Ovary (tissue), 9 donors: Measurements from ENCODE around the gene EGR2. TPM values are rescaled to one million over a fixed set of nuclear protein-coding genes. Genes with fewer than 3 reads are reported as not detected.

ENCODE experiments used
- DNase-seq, 5 donors: peaks; one replicate each; pipeline ENCODE4 v3.0.0-alpha.2; 2019 to 2020
- H3K27ac ChIP-seq, 2 donors: fragments of 200-600 bp; one replicate each; pipeline versions ENCODE4 v1.5.1 to v1.8.0; 2019 to 2022
- H3K27me3 ChIP-seq: fragments of 200-600 bp; one replicate; pipeline ENCODE4 v1.8.0; 2022
- H3K36me3 ChIP-seq: fragments of 200-600 bp; sonication (generic); one replicate; pipeline ENCODE4 v1.5.1; 2019
- H3K4me1 ChIP-seq: one replicate; pipeline ENCODE4 v1.8.1; 2013; ENCODE audit warnings: mild to moderate bottlenecking, moderate library complexity; ENCODE audit not compliant: insufficient read depth
- H3K4me3 ChIP-seq: fragments of 200-600 bp; sonication (generic); one replicate; pipeline ENCODE4 v1.5.1; 2017
- H3K9me3 ChIP-seq, 2 donors: fragments of 200-600 bp in 1 of 2; sonication (generic) in 1 of 2; one replicate each; pipeline versions ENCODE4 v1.5.1 to v1.8.1; 2013 to 2019; ENCODE audit warnings: mild to moderate bottlenecking in 1 of 2, moderate library complexity in 1 of 2
- EP300 ChIP-seq: sonication (generic); formaldehyde crosslinking; IDR thresholded peaks from one replicate; pipeline ENCODE4 v1.6.1; 2017; ENCODE audit warnings: antibody characterized with exemption
- POLR2A ChIP-seq: fragments of 450-650 bp; IDR thresholded peaks from one replicate; pipeline ENCODE4 v1.6.1; 2017; ENCODE audit warnings: antibody characterized with exemption, mild to moderate bottlenecking, moderate library complexity
- WGBS, 3 donors: extraction: QIAGEN DNeasy Blood & Tissue Kit in 1 of 3; methylation state at CpG; one replicate each; pipeline versions ENCODE4 v1.1.5 to v1.1.7; 2013 to 2017; 5-methylcytosine and 5-hydroxymethylcytosine counted together
- intact Hi-C, 4 donors: fragments of 100-400 bp; cut with DNase I; formaldehyde crosslinking; loops; one replicate each; pipeline versions ENCODE4 v1.11.0 to v1.15.1; 2022 to 2023
- polyA plus RNA-seq, 2 donors: library from polyadenylated mRNA; stranded (reverse); fragments of 200-250 nt in 1 of 2; fragments of 350-450 nt in 1 of 2; fragmentation: Illumina TruSeq in 1 of 2; extraction: RNeasy Lipid Tissue Mini Kit (QIAGEN cat#74804) in 1 of 2; gene quantifications; one replicate each; pipeline ENCODE4 v1.2.3, GENCODE V29; 2013 to 2014
- total RNA-seq, 7 donors: library from RNA; depleted of rRNA in 2 of 7; stranded (reverse); fragments of >200 nt in 2 of 7; fragmentation: NEBNext Ultra II Directional in 3 of 7; extraction: Animal tissue kit (Norgen Biotek cat#: 25700) in 3 of 7; gene quantifications; one replicate each; pipeline versions ENCODE4 v1.1.0 to v1.2.4, GENCODE V29; 2016 to 2023
- TF ChIP-seq, protein P1 (sequence below), 3 donors: fragments of 450-650 bp in 2 of 3; fragments of 200-600 bp in 1 of 3; IDR thresholded peaks; one replicate each; pipeline versions ENCODE4 v1.5.1 to v1.8.0; 2016 to 2022; ENCODE audit warnings: antibody characterized with exemption in 3 of 3, mild to moderate bottlenecking in 1 of 3
- donor health status: DM: no; HTN: no; CAD: no; lungs with moderate emphysema.
- donor health status: DM: no; HTN: no; CAD: no.
- donor health status: Bipolar disorder and iron deficiency.
- donor health status: DM: yes; HTN: yes; CAD: no.
- donor health status: DM: no; HTN: no; CAD: no.
- donor health status: DM: yes; HTN: yes; CAD: no.

The EGR2 gene
- total and polyA plus RNA-seq, 9 donors, result 0.48 to 13.0 (median 4.6) TPM

DNA sequence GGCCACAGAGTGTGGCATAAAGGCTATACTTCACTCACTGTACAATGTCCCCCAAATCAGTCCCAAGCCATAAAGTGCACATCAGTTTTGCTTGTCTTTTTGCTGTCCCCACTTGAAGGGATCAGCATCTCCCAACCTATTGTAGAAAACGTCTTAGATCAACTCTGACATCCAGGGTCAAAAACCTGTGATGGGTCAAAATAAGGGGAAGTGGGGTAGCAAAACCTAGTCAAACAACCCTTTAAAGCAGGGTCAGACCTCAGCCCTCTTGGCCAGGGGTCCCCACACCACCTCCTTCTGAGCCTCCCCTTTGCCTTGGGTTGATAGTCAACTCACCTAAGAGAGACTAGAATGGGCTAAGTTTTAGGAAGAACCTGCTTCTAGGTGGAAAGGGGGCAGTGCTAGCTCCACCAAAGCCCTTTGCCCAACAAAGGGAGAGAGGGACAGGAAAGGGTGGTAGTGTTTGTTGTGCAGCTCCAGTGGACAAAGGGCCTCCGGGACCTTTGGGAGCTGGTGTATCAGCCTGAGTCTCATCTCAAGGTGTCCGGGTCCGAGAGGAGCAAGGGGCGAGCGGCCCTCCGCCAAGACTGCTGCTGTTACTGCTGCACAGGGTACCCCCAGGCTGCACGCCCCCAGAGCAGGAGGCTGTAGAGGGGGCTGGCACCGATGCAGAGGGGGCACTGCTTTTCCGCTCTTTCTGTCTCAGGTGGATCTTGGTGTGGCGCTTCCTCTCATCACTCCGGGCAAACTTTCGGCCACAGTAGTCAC is 3.3 kb downstream of the EGR2 start:
- no peak for DNase-seq
- H3K27me3 ChIP-seq, result no peaks in the 10 kb centered on the region
- no peak overlapping the region for H3K27ac ChIP-seq
- intact Hi-C loops, result loop anchor here in 2 of 4 donors (10.0 kb wide), 2 partner anchors 322 to 342 kb away; partner anchors contain the start of gene NRBF2 (in 1 of the 2)
- H3K36me3 ChIP-seq, result no peaks in the 10 kb centered on the region
- no peaks in the 10 kb centered on the region for H3K9me3 ChIP-seq
- 92 to 95% (median 95%) methylated on average over 13 of the region's 13 CpGs for WGBS, 3 donors
- no peak overlapping the region for H3K4me3 ChIP-seq
- H3K4me1 ChIP-seq, result peaks cover 13% of the 10 kb centered on the region
- no peak for TF ChIP-seq POLR2A
- TF ChIP-seq, protein P1, sequence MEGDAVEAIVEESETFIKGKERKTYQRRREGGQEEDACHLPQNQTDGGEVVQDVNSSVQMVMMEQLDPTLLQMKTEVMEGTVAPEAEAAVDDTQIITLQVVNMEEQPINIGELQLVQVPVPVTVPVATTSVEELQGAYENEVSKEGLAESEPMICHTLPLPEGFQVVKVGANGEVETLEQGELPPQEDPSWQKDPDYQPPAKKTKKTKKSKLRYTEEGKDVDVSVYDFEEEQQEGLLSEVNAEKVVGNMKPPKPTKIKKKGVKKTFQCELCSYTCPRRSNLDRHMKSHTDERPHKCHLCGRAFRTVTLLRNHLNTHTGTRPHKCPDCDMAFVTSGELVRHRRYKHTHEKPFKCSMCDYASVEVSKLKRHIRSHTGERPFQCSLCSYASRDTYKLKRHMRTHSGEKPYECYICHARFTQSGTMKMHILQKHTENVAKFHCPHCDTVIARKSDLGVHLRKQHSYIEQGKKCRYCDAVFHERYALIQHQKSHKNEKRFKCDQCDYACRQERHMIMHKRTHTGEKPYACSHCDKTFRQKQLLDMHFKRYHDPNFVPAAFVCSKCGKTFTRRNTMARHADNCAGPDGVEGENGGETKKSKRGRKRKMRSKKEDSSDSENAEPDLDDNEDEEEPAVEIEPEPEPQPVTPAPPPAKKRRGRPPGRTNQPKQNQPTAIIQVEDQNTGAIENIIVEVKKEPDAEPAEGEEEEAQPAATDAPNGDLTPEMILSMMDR (IDR thresholded peaks at IDR 0.05), result no peak
- no peak for TF ChIP-seq EP300

DNA sequence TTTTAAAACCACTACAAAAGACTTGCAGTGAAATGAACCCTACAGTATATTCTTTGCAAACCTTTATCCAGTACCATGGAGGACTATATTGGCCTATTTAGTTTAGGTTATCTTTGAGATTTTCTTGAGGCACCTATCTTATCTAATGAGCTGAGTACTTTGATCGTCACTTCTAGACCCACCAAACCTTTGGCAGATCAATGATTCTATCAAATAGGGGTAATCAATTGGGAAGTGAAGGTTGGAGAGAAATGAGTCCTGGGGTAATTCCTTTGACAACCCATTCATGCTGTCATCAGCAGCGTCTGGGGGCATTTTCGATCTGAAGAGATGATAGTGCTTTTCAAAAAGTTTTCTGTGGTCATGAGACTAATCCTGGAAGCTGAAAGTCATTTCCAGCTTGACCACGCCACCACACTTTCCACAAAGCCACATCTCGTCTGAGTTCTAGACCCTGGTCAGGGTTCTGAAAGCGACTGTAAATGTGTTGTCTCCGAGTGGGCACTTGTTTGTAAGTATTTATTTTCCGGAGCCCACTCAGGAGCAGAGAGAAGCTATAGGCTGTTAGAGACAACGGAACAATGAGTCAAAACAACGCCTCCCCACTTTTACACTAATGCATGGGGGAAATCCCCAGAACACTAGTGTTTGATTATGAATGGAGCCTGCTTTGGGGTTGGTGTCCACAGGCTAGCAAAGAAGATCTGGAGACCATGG is 4.8 kb downstream of the EGR2 start:
- H3K36me3 ChIP-seq, result no peaks in the 10 kb centered on the region
- DNase-seq, result no peak
- no peaks in the 10 kb centered on the region for H3K27me3 ChIP-seq
- H3K9me3 ChIP-seq, result no peaks in the 10 kb centered on the region
- TF ChIP-seq, protein P1 (IDR thresholded peaks at IDR 0.05), result no peak
- no peak for TF ChIP-seq EP300
- TF ChIP-seq POLR2A, result no peak
- intact Hi-C loops, result loop anchor here in 2 of 4 donors (10.0 kb wide), 2 partner anchors 323 to 343 kb away; partner anchors contain the start of gene NRBF2 (in 1 of the 2)
- no peak overlapping the region for H3K27ac ChIP-seq
- peaks cover 18% of the 10 kb centered on the region for H3K4me1 ChIP-seq
- WGBS, 3 donors, result 89 to 93% (median 92%) methylated on average over 10 of the region's 10 CpGs
- H3K4me3 ChIP-seq, result no peak overlapping the region

DNA sequence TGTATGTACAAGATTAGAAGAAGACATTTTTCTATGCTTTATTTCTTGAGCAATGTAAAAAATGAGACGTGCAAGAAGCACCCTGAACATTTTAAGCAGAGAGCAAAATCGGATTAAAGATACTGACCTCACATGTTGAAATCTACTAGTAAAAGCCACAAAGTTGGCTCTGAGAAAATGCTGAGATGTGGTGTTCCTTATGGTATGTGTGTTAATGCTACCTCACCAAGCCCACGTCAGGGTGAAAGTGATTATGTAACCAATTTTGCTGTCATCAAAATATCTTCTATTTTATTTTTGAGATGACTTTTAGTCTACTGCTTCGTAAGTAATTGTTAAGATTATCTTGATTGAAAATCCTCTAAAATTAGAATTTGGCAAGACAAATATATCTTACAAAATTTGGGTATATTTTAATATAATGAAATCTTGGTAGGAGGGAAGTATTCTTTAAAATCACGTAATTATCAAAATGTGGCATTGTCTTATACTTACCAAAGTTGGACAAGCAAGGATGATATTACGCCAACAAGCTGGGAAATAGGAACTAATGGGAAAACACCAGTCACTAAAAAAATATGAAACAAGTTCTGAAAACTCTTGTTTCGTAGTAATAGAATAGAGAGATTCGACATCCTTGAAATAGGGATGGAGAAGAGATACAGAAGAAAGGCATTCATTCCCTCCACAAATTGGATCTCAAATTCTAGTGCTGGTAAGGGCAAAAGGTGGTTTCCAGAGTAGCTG is 5.8 kb downstream of the EGR2 start:
- Histone ChIP-seq H3K4me3 (no peak overlapping the region), H3K36me3 (no peaks in the 10 kb centered on the region), H3K27ac (no peak overlapping the region), H3K4me1 (peaks cover 18% of the 10 kb centered on the region), H3K9me3 (no peaks in the 10 kb centered on the region), H3K27me3 (no peaks in the 10 kb centered on the region)
- WGBS, 3 donors, result 90 to 94% (median 92%) methylated on average over 8 of the region's 8 CpGs
- intact Hi-C loops, result loop anchor here in 2 of 4 donors (10.0 kb wide), 2 partner anchors 324 to 344 kb away; partner anchors contain the start of gene NRBF2 (in 1 of the 2)
- TF ChIP-seq POLR2A (no peak), EP300 (no peak)
- TF ChIP-seq, protein P1 (IDR thresholded peaks at IDR 0.05), result no peak
- no peak for DNase-seq

DNA sequence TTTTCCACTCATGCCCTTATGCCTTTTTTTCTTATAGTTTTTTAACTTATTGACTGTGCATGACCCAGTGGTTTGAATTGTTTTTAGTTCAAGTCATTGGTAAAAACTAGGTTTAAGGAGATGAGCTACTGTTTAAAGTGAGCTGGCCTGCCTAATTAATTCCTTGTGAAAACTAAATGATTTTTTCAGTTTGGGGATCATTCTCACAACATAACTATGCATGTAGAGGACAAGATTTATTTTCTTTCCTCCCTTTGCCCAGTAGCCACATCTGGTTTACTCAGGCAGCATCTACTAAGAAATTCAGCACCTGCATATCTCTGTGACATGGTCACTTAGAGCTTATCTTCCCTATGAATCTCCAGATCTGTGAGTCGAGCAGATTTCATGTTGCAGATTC is 9.9 kb downstream of the EGR2 start:
- Histone ChIP-seq H3K36me3 (no peaks in the 10 kb centered on the region), H3K9me3 (no peaks in the 10 kb centered on the region), H3K27me3 (no peaks in the 10 kb centered on the region), H3K4me1 (peaks cover 15% of the 10 kb centered on the region), H3K27ac (no peak overlapping the region), H3K4me3 (peak overlapping the region; percentile 76)
- no peak for TF ChIP-seq EP300
- TF ChIP-seq, protein P1 (IDR thresholded peaks at IDR 0.05), result no peak
- DNase-seq, result no peak
- intact Hi-C loops, result no loop called here
- WGBS, 3 donors, result 3 to 17% (median 10%) methylated on average over 1 of the region's 1 CpG
